T47D (cell line): ENCODE results near the gene OPN1LW.
"Not testable (repeated sequence)": the region's sequence is repeated elsewhere in the genome, so short reads cannot be mapped to it uniquely, and the experiment has no call there.

ENCODE experiments used
- DNase-seq, 2 experiments: peaks; one replicate each; pipeline versions ENCODE4 v3.0.0 to v3.0.0-alpha.2; 2011 to 2012; ENCODE audit warnings: low read depth in 1 of 2, low spot score in 1 of 2
- JUND ChIP-seq: IDR thresholded peaks from 2 replicates; pipeline ENCODE4 v1.6.1; 2012; ENCODE audit warnings: low read depth
- in situ Hi-C: cut with HindIII; loops from 2 replicates; pipeline ENCODE4 v1.10.0; 2016; ENCODE audit warnings: low sequenced_read_pairs, low pct_unique_long_range_greater_than_20kb

Gene OPN1LW

DNA sequence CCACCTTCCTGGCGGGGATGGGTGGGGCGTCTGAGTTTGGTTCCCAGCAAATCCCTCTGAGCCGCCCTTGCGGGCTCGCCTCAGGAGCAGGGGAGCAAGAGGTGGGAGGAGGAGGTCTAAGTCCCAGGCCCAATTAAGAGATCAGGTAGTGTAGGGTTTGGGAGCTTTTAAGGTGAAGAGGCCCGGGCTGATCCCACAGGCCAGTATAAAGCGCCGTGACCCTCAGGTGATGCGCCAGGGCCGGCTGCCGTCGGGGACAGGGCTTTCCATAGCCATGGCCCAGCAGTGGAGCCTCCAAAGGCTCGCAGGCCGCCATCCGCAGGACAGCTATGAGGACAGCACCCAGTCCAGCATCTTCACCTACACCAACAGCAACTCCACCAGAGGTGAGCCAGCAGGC lies at the start of gene OPN1LW:
Gene OPN1LW, plus strand, starts transcription at position 234 of the 400 bp plus-strand sequence. Its CDS starts 41 bp downstream, at position 275.
- in situ Hi-C loops, DNase-seq: not testable (repeated sequence)

DNA sequence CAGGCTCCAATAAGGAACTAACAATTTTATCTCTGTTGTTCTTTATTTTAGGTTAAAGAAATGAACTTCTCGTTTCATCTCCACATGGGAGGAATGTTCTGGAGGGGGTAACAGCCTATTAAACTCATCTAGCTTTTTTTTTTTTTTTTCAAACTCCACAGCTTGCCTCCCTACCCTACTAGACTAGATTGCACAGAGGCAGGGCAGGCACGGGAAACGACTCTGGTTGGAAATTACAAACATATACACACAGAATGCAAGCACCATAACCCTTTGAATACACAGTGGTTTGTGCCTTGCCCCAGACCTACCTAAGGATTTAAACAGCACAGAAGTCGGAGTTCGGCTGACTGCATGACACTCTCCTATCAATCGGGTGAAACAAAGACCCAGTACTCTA lies 49.2 kb upstream of the OPN1LW start:
- TF ChIP-seq JUND = no peak
- in situ Hi-C loops = no loop called here
- no peak for DNase-seq

DNA sequence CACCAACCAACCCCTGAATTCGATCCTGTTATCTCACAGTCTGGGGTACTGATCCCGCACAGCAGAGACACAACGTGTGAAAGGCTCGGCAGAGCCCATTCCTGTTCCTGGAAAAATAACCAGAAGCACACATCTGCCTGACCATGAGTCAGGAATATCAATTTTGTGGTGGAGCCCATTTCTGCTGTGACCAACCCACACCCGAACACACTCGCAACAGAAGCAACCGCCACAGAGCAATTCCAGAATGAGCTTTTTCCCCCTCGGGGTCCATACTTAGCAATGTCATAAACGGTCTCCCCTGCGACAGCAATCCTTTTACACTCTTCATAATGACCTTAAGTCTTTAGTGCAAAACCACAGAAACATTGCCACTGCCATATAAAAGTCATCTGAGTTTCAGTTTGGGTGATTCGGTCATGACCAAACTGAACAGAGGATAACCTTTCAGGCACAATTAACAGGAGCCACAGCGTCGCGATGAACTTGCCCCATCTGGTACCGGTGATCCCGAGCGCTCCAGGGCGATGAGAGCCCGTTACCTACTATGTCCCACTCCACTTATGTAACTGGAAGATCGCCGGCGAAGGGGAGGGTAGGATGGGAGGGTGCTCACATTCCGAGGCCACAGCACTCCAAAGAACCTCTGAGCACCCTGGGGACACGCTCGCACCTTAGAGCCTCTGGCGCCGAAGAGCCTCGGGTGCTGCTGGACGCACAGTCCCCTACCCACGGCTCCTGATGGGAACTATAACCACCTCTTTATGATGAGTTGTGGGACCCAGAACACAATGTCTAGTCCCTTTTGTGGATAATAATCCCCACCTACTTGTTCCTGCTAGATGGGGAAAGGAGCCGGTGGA lies 47.7 kb upstream of the OPN1LW start:
- no peak for DNase-seq
- in situ Hi-C loops = no loop called here
- TF ChIP-seq JUND = no peak

DNA sequence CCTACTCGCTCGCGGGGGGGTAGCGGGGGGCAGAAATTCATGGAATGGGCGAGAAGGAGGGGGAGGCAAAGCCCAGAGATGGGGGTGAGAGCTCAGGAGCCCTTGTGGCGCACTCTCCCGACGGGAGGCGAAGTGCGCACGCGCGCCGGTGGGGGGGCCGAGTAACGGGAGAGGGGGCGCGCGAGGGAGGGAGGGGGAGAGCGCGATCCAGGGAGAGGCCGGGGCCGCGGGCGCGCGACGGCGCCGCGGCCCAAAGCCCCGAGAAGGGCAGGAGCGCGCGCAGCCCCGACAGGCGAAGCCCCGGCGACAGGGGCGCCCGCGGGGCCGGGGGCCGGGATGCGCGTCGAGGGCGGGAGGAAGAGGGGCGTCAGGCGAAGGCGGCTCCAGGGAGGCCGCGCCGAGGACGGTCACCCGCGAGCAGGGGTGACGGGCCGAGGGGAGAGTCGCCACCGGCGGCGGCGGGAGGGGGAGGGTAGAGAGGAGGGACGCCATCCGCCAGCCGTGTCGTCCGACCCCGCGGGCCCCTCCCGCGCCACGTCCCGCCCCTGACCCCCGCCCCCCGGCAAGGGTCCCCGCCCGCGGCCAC lies 46.9 kb upstream of the OPN1LW start:
- DNase-seq = peak; percentile 39 to 48
- TF ChIP-seq JUND = no peak
- in situ Hi-C loops = no loop called here

DNA sequence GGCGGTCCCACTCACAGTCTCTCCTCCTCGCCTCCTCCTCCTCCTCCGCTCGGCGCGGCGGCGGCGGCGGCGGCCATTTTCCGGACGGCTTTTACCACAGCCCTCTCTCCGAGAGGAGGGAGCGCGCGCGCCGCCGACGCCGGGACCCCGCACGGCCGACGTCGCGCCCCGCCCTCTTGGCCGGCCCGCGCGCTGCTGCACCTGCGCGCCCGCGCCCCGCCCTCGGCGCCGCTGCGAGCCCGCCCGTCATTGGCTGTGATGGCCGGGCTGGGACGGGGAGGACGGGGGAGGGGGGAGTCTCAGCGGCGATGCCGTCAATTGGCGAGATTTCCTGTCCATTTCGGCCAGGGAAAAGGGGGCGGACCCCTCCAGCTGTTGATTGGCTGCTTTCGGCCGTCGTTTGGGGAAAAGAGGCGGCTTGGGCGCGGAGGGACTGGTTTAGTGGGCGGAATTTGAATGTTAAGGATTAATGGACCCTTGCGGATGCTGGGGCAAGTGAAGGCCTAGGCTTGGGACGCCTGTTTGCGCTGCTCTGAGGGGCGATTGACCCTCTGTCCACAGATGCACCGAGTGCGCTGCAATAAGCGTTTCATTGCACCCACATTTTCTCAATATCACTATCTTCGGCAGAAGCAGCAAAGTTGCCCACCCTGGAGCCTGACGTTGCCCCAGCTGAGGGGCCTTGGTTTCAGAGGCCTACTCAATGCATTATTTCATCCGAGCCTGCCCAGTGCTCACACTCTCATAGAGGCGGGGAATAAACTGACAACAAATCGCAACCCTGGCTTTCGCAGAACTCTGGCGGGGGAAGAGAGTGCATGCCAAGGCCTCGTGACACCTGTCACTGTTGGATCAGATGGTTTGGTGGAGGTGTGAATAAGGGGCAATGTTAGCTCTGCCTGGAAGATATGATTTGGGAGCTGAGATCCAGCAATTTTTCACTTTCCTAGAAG lies 46.2 kb upstream of the OPN1LW start, which contains the start of gene MECP2:
Gene MECP2, minus strand, starts transcription at position 129 of the 953 bp plus-strand sequence.
- TF ChIP-seq JUND = no peak
- DNase-seq = peak; percentile 89 to 92
- in situ Hi-C loops = no loop called here

DNA sequence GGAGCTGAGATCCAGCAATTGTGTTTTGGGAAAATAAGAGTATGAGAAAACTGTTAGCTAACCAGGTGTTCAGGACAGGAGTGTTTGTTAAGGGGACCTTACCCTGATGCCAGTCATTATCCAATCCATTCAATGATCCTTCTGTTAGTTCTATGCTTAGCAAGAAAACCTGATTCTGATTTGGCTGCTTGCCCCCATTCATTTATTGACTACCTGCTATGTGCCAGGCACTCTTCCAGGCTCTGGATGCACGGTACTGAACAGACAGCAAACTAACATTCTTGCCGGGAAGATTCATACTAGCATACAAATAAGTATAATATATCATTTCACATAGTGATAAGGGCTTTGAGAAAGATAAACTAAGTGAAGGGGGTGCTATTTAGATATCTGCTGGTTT lies 45.5 kb upstream of the OPN1LW start:
- in situ Hi-C loops = no loop called here
- DNase-seq = no peak
- no peak for TF ChIP-seq JUND

DNA sequence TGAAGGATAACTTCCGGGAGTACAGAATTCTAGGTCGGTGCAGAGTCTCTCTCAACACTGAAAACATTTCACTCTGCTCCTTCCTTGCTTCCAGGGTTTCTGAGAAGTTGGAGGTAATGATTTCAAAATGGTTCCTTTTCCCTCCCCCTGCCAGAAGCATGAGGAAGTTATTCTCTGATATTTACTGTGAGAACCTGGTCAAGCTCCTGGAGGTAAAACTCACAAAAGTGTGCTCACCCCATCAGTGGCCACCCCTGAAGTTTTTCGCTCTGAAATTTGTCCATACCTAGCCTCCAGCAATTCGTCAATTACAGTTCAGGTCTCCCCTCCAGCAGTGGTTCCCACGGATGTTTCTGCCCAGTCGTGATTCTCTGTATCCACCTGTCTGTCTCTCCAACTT lies 30.3 kb upstream of the OPN1LW start:
- no peak for TF ChIP-seq JUND
- DNase-seq = no peak
- in situ Hi-C loops = no loop called here

DNA sequence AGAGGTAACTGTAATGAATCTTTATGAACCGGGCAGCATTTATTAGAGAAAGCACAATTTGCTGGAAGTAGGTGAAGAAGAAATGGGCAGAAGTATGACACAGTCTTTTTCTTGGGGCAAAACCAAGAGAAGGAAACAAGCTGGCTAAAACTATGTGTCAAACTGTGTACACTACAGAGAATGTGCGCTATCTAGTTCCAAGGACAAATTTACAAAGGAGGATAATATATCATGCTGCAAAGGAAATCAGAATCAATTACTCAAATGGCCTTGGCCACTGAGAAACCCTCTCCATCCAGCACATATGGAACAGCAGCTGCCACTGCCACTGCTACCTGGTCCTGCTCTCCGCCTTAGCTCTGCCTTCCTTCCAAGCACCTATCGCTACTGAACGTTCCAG lies 29.4 kb upstream of the OPN1LW start:
- no peak for TF ChIP-seq JUND
- no peak for DNase-seq
- in situ Hi-C loops = no loop called here

DNA sequence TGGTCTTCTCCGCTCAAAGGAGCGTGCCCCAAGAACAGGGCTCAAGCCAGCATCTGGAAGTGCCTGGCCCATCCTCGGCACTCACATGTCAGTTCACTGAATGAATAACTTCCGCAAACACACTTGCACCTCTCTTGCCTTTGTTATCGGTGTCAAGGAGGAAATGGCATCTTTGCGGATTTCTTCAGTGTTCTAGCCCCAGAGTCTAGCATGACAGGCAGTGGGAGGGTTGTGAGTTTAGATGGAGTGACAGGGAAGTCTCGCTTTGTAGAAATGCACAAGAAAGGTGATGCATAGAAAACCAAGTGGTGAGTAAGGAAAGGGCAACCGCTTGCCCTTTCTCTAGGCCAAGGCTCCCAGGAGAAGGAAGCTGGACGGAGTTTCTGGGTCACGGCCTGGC lies 29.0 kb upstream of the OPN1LW start:
- DNase-seq = no peak
- in situ Hi-C loops = no loop called here
- no peak for TF ChIP-seq JUND

DNA sequence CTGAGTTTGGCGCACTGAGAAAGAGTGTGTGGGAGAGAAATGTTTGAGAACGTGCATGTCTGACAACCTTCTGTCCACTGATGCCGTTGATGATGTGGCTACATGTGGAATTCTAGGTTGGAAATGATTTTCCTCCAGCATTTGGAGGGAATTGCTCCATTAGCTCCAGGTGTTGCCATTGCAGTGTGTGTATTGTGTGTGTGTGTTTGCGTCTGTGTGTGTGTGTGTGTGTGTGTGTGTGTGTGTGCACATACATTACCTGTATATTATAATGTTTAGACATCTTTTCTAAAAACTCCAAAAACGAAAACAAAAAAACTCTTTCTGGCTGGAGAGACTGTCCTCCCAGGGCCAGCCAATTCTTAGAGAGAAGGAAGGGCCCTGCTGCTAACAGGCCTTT lies 28.3 kb upstream of the OPN1LW start:
- in situ Hi-C loops = no loop called here
- no peak for TF ChIP-seq JUND
- no peak for DNase-seq

DNA sequence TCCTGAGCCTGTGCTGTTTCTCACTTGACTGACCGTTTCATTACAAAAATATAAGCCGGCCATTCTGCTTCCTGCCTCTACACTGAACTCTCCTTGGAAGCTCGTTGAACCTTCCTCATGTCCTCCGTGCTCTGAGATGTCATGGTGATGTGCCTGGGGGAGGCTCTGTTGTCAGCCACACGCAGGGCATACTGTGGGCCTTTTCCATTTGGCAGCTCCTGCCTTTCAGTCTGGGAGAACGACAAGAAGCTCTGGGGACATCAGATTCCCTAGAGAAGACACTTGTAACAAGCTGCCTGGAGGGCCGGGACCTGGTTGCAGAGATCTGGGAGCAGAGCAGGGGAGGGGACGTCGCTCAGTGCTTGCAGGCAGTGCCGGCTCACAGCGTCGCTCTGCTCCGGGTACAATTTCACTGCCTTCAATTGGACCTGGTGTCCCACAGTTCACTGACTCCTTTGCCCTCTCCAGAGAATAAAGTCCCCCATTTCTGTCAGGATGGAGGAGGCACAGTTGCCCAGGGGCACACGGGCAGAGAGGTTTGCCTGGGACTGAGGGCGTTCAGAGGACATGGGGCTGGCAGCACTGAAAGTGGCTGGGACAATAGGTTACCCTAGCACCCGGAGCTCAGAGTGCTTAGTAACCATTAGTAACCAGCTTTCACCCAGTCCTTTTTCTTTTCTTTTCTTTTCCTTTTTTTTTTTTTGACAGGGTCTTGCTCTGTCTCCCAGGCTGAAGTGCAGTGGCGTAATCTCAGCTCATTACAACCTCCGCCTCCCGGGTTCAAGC lies 27.4 kb upstream of the OPN1LW start:
- no peak for DNase-seq
- TF ChIP-seq JUND = no peak
- in situ Hi-C loops = no loop called here

DNA sequence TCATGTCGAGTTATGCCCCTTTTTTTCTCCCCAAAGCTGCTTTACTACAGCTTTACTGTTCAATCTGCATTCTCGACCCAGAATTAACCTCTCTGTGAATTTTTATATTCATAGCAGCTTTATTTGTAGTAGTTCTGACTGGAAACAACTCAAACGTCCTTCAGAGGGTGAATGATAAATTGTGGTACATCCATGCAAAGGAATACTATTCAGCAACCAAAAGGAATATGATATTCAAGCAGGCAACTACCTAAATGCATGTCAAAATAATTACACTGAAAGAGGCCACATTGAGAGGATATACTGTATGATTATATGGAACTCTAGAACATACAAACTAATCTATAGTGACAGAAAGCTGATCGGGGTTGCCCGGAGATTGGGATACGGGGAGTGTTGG lies 26.5 kb upstream of the OPN1LW start:
- DNase-seq = no peak
- in situ Hi-C loops = no loop called here
- TF ChIP-seq JUND = no peak
